ENCODE measurements around the gene FUT6.

The FUT6 gene

DNA sequence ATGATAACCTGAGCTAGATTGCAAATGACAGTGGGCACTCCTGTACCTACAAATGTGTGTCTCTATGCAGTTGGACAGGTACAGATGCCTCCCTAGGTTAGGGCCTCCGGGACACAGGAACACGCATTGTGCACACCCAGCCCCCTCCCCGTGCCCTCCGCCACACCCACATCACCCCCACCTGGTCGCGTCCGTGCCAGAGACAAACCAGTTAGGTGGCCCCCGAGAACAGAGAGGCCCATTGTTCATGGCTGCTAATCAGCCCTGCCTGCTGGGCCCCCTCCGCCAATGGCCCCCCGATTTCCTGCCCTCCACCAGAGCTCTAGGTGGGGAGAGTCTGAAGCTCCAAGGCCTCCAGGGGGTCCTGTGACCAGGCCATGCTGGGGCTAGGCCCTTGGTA, 20.9 kb downstream of the FUT6 start:
- no peaks in the 10 kb centered on the region for H3K4me1 ChIP-seq (ENCODE audit: control insufficient read depth in 5 of 5, insufficient read depth in 5 of 5, low read length in 5 of 5)
- no peak overlapping the region for H3K9ac ChIP-seq (ENCODE audit: low read length in 5 of 5)
- H3K4me3 ChIP-seq (ENCODE audit: low read depth in 1 of 5, low read length in 5 of 5): no peak overlapping the region
- H3K27me3 ChIP-seq (ENCODE audit: control insufficient read depth in 5 of 5, insufficient read depth in 4 of 5, low read length in 5 of 5): peaks cover 7 to 30% (median 10%) of the 10 kb centered on the region in 5 donors
- H3K36me3 ChIP-seq (ENCODE audit: control insufficient read depth in 5 of 5, insufficient read depth in 5 of 5, low read length in 5 of 5): no peaks in the 10 kb centered on the region
- H3K9me3 ChIP-seq (ENCODE audit: control insufficient read depth in 5 of 5, low read length in 5 of 5): no peaks in the 10 kb centered on the region
- H3K27ac ChIP-seq (ENCODE audit: low read depth, low read length): no peak overlapping the region

DNA sequence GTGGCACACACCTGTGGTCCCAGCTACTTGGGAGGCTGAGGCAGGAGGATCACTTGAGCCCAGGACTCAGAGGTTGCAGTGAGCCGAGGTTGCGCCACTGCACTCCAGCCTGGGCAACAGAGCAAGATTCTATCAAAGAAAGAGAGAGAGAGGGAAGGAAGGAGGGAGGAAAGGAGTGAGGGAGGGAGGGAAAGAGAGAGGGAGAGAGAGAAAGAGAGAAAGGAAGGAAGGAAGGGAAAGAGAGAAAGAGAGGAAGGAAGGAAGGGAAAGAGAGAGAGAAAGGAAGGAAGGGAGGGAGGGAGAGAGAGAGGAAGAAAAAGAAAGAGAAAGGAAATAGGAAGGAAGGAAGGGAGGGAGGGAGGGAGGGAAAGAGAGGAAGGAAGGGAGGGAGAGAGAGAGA, 22.3 kb downstream of the FUT6 start:
- Histone ChIP-seq H3K4me3 (ENCODE audit: low read depth in 1 of 5, low read length in 5 of 5) (no peak overlapping the region), H3K27me3 (ENCODE audit: control insufficient read depth in 5 of 5, insufficient read depth in 4 of 5, low read length in 5 of 5) (peaks cover 7 to 24% (median 10%) of the 10 kb centered on the region in 5 donors), H3K36me3 (ENCODE audit: control insufficient read depth in 5 of 5, insufficient read depth in 5 of 5, low read length in 5 of 5) (no peaks in the 10 kb centered on the region), H3K9me3 (ENCODE audit: control insufficient read depth in 5 of 5, low read length in 5 of 5) (no peaks in the 10 kb centered on the region), H3K27ac (ENCODE audit: low read depth, low read length) (no peak overlapping the region), H3K9ac (ENCODE audit: low read length in 5 of 5) (no peak overlapping the region), H3K4me1 (ENCODE audit: control insufficient read depth in 5 of 5, insufficient read depth in 5 of 5, low read length in 5 of 5) (no peaks in the 10 kb centered on the region)

DNA sequence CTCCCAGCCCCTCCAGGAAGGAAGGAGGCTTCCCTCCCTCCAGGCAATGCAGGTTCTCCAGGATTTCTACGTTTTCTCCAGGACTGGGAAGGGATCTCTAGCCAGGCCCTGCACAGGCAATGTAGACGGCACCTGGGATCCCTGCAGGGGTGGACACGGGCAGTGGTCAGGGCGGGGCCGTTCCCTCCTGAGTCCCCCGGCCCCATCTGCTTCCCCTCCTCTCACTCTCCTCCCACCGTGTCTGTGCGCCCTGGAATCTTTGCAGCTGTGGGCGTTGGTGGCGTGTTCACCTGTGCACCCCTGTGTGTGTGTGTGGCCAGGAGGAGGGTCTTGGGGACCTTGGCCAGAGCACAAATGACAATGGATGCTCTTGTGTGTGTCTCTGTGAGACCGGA, 24.7 kb downstream of the FUT6 start:
- no peak overlapping the region for H3K9ac ChIP-seq (ENCODE audit: low read length in 5 of 5)
- no peaks in the 10 kb centered on the region for H3K9me3 ChIP-seq (ENCODE audit: control insufficient read depth in 5 of 5, low read length in 5 of 5)
- H3K4me1 ChIP-seq (ENCODE audit: control insufficient read depth in 5 of 5, insufficient read depth in 5 of 5, low read length in 5 of 5): no peaks in the 10 kb centered on the region
- H3K36me3 ChIP-seq (ENCODE audit: control insufficient read depth in 5 of 5, insufficient read depth in 5 of 5, low read length in 5 of 5): no peaks in the 10 kb centered on the region
- no peak overlapping the region for H3K4me3 ChIP-seq (ENCODE audit: low read depth in 1 of 5, low read length in 5 of 5)
- peaks cover 7 to 19% (median 10%) of the 10 kb centered on the region in 5 donors for H3K27me3 ChIP-seq (ENCODE audit: control insufficient read depth in 5 of 5, insufficient read depth in 4 of 5, low read length in 5 of 5)
- no peak overlapping the region for H3K27ac ChIP-seq (ENCODE audit: low read depth, low read length)

DNA sequence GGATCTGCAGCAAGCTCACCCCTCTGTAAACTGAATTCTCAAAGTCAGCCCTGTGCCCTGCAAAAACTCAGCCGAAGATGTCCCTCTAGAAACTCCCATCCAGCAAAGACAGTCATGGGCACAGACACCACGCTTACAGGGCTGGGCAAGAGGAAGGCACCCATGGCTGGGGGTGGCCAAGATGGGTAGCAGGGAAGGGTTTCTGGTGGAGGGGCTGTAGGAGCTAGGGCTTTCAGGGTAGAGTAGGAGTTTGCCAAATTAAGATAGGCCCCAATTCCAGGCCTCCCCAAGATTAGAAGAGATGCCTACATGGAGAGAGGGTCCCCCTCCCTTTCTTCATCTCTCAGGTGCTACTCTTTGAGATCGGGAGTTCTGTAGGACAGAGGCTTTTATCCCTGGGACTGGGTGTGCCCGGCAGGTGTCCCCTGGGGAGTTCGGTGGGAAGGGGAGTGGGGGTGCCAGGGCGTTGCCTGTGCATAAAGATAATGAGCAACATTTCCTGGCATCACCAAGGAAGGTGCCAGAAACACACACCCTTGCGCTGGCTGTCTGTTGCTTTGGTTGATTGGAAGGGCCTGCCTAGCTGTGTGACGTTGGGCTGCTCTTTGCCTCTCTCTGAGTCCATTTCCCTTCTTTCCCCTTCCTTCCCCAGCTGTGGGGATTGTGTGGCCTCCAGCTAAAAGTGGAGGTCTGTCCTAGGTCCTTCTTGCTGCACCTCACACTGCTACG, 25.2 kb downstream of the FUT6 start:
- no peak overlapping the region for H3K4me3 ChIP-seq (ENCODE audit: low read depth in 1 of 5, low read length in 5 of 5)
- no peaks in the 10 kb centered on the region for H3K4me1 ChIP-seq (ENCODE audit: control insufficient read depth in 5 of 5, insufficient read depth in 5 of 5, low read length in 5 of 5)
- H3K36me3 ChIP-seq (ENCODE audit: control insufficient read depth in 5 of 5, insufficient read depth in 5 of 5, low read length in 5 of 5): no peaks in the 10 kb centered on the region

DNA sequence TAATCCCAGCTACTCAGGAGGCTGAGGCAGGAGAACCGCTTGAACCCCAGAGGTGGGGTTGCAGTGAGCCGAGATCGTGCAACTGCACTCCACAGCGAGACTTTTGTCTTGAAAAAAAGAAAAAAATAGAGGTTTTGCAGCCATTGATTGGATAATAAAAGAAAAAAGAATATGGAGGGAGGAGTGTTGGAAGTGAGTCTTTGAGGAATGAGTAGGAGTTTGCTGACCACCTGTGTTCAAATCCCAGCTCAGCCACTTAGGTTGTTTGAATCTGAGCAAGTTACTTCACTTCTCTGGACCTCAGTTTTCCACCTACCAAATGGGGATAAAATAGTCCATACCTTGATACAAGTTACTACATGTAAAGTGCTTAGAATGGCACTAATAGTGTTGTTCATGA, 28.4 kb downstream of the FUT6 start:
- peaks cover 0 to 13% (median 7%) of the 10 kb centered on the region in 5 donors for H3K27me3 ChIP-seq (ENCODE audit: control insufficient read depth in 5 of 5, insufficient read depth in 4 of 5, low read length in 5 of 5)
- no peak overlapping the region for H3K4me3 ChIP-seq (ENCODE audit: low read depth in 1 of 5, low read length in 5 of 5)
- no peak overlapping the region for H3K9ac ChIP-seq (ENCODE audit: low read length in 5 of 5)
- H3K27ac ChIP-seq (ENCODE audit: low read depth, low read length): no peak overlapping the region
- H3K36me3 ChIP-seq (ENCODE audit: control insufficient read depth in 5 of 5, insufficient read depth in 5 of 5, low read length in 5 of 5): no peaks in the 10 kb centered on the region
- peaks cover 0 to 3% (median 0%) of the 10 kb centered on the region in 5 donors for H3K9me3 ChIP-seq (ENCODE audit: control insufficient read depth in 5 of 5, low read length in 5 of 5)
- no peaks in the 10 kb centered on the region for H3K4me1 ChIP-seq (ENCODE audit: control insufficient read depth in 5 of 5, insufficient read depth in 5 of 5, low read length in 5 of 5)

More for the DNA sequence above, 25.2 kb downstream of the FUT6 start:
- Histone ChIP-seq H3K9me3 (ENCODE audit: control insufficient read depth in 5 of 5, low read length in 5 of 5) (no peaks in the 10 kb centered on the region), H3K27ac (ENCODE audit: low read depth, low read length) (no peak overlapping the region), H3K9ac (ENCODE audit: low read length in 5 of 5) (no peak overlapping the region), H3K27me3 (ENCODE audit: control insufficient read depth in 5 of 5, insufficient read depth in 4 of 5, low read length in 5 of 5) (peaks cover 7 to 19% (median 10%) of the 10 kb centered on the region in 5 donors)

DNA sequence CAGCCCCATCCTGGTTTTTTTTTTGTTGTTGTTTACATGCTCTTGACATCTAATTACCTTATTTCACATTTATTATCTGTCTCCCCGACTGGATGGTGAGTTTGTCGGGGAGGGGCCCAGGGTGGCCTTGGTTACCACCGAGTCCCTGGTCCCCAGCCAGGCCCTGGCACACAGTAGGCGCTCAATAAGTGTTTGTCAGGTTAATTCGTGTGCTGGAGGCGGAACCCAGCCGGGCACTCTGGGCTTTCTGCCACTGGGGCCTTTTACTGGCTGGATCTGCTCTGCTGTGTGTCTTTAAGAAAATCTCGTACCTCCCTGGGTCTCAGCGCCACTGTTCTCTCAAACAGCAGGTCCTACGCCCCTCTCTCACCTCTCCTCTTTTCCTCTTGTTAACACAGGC, 30.0 kb downstream of the FUT6 start:
- Histone ChIP-seq H3K9me3 (ENCODE audit: control insufficient read depth in 5 of 5, low read length in 5 of 5) (peaks cover 0 to 3% (median 0%) of the 10 kb centered on the region in 5 donors), H3K9ac (ENCODE audit: low read length in 5 of 5) (no peak overlapping the region), H3K4me3 (ENCODE audit: low read depth in 1 of 5, low read length in 5 of 5) (no peak overlapping the region), H3K4me1 (ENCODE audit: control insufficient read depth in 5 of 5, insufficient read depth in 5 of 5, low read length in 5 of 5) (peaks cover 0 to 7% (median 0%) of the 10 kb centered on the region in 5 donors), H3K27ac (ENCODE audit: low read depth, low read length) (no peak overlapping the region), H3K36me3 (ENCODE audit: control insufficient read depth in 5 of 5, insufficient read depth in 5 of 5, low read length in 5 of 5) (no peaks in the 10 kb centered on the region), H3K27me3 (ENCODE audit: control insufficient read depth in 5 of 5, insufficient read depth in 4 of 5, low read length in 5 of 5) (peaks cover under 1 to 18% (median 11%) of the 10 kb centered on the region in 5 donors)

DNA sequence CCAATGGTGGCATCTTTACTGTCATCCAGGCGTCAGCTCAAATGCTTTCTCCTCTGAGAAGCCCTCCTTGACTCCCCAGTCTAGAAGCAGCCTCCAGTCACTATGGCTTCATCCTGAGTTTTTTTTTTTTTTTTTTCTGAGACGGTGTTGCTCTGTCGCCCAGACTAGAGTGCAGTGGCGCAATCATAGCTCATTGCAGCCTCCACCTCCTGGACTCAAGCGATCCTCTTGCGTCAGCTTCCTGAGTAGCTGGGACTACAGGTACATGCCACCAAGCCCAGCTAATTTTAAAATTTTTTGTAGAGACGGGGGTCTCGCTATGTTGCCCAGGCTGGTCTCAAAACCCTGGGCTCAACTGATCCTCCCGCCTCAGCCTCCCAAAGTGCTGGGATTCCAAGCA, 30.4 kb downstream of the FUT6 start:
- H3K27me3 ChIP-seq (ENCODE audit: control insufficient read depth in 5 of 5, insufficient read depth in 4 of 5, low read length in 5 of 5): peaks cover 0 to 19% (median 13%) of the 10 kb centered on the region in 5 donors
- H3K36me3 ChIP-seq (ENCODE audit: control insufficient read depth in 5 of 5, insufficient read depth in 5 of 5, low read length in 5 of 5): no peaks in the 10 kb centered on the region
- H3K9me3 ChIP-seq (ENCODE audit: control insufficient read depth in 5 of 5, low read length in 5 of 5): peaks cover 0 to 3% (median 0%) of the 10 kb centered on the region in 5 donors
- no peak overlapping the region for H3K9ac ChIP-seq (ENCODE audit: low read length in 5 of 5)
- H3K4me1 ChIP-seq (ENCODE audit: control insufficient read depth in 5 of 5, insufficient read depth in 5 of 5, low read length in 5 of 5): peaks cover 0 to 10% (median 0%) of the 10 kb centered on the region in 5 donors
- no peak overlapping the region for H3K4me3 ChIP-seq (ENCODE audit: low read depth in 1 of 5, low read length in 5 of 5)
- H3K27ac ChIP-seq (ENCODE audit: low read depth, low read length): no peak overlapping the region

DNA sequence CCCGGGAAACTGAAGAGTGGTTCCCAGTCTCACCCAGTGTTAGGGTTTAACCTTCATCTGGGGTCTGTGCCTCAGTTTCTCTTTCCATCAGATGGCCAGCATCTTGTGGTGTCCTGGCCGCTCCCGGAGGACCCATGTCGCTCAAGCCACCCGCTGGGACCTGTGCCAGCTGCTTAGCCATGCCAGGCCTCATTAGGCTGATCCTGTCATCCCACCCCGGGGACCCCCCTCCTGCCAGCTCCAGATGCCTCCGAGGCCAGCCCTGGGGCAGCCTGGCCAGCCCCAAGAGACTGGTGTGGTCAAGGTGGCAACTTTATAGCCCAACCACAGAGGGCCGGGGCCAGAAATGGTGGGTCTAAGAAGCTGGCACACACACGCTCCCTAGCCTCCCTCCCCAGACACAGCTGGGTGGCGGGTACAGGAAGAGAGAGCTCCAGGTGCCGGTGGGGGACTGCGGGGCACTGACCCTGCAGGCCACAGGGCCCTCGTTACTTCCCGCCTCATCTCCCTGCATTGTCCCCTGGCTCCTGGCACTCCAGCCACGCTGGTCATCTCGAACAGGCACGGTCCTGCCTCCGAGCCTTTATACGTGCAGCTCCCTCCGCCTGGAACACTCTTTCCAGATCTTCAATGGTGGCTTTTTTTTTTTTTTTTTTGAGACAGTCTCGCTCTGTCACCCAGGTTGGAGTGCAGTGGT, 31.2 kb downstream of the FUT6 start:
- no peak overlapping the region for H3K27ac ChIP-seq (ENCODE audit: low read depth, low read length)
- no peak overlapping the region for H3K4me3 ChIP-seq (ENCODE audit: low read depth in 1 of 5, low read length in 5 of 5)
- peaks cover 0 to 3% (median 0%) of the 10 kb centered on the region in 5 donors for H3K9me3 ChIP-seq (ENCODE audit: control insufficient read depth in 5 of 5, low read length in 5 of 5)
- H3K36me3 ChIP-seq (ENCODE audit: control insufficient read depth in 5 of 5, insufficient read depth in 5 of 5, low read length in 5 of 5): no peaks in the 10 kb centered on the region
- H3K27me3 ChIP-seq (ENCODE audit: control insufficient read depth in 5 of 5, insufficient read depth in 4 of 5, low read length in 5 of 5): peaks cover 5 to 26% (median 18%) of the 10 kb centered on the region in 5 donors
- peaks cover 0 to 18% (median 6%) of the 10 kb centered on the region in 5 donors for H3K4me1 ChIP-seq (ENCODE audit: control insufficient read depth in 5 of 5, insufficient read depth in 5 of 5, low read length in 5 of 5)
- H3K9ac ChIP-seq (ENCODE audit: low read length in 5 of 5): no peak overlapping the region

DNA sequence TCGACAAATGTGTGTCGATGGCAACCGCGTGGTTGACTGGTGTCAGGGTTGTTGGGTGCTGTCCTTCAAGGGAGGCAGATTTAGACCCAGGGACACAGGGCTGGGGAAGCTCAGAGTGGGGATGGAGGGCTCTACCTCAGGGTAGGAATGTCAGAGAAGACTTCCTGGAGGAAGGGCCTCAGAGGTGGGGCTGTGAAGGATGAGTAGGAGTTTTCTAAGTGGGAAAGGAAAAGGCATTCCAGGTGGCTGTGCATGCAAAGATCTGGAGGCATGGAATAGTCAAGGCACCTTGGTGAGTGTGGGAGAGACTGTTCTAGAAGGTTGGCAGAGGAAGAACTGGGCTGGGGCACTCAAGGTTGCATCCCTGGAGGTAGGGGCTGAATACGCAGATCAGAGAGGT, 32.6 kb downstream of the FUT6 start:
- Histone ChIP-seq H3K36me3 (ENCODE audit: control insufficient read depth in 5 of 5, insufficient read depth in 5 of 5, low read length in 5 of 5) (no peaks in the 10 kb centered on the region), H3K27ac (ENCODE audit: low read depth, low read length) (no peak overlapping the region), H3K4me3 (ENCODE audit: low read depth in 1 of 5, low read length in 5 of 5) (no peak overlapping the region), H3K4me1 (ENCODE audit: control insufficient read depth in 5 of 5, insufficient read depth in 5 of 5, low read length in 5 of 5) (peaks cover 0 to 20% (median 7%) of the 10 kb centered on the region in 5 donors), H3K9ac (ENCODE audit: low read length in 5 of 5) (no peak overlapping the region), H3K9me3 (ENCODE audit: control insufficient read depth in 5 of 5, low read length in 5 of 5) (peaks cover 0 to 3% (median 0%) of the 10 kb centered on the region in 5 donors), H3K27me3 (ENCODE audit: control insufficient read depth in 5 of 5, insufficient read depth in 4 of 5, low read length in 5 of 5) (peaks cover 7 to 34% (median 26%) of the 10 kb centered on the region in 5 donors)

DNA sequence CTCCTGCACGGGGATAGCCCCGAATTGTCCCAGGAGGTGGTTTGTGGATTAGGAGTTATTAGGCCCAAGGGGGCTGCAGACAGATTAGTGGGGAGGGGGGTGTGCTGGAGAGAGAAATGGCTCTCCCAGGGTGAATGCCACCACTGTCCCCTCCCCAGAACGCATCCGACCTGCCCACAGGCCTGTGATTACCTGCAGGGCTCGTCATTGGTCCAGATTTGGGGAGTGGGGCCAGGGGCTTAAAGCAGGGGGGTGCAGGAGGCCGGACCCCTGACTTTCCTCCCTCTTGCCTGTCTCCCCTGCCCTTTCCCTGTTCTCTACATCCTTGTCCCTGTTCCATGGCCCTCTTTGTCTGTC, 33.4 kb downstream of the FUT6 start:
- Histone ChIP-seq H3K27me3 (ENCODE audit: control insufficient read depth in 5 of 5, insufficient read depth in 4 of 5, low read length in 5 of 5) (peaks cover 15 to 41% (median 29%) of the 10 kb centered on the region in 5 donors), H3K27ac (ENCODE audit: low read depth, low read length) (no peak overlapping the region), H3K9ac (ENCODE audit: low read length in 5 of 5) (no peak overlapping the region), H3K36me3 (ENCODE audit: control insufficient read depth in 5 of 5, insufficient read depth in 5 of 5, low read length in 5 of 5) (no peaks in the 10 kb centered on the region), H3K4me3 (ENCODE audit: low read depth in 1 of 5, low read length in 5 of 5) (no peak overlapping the region), H3K4me1 (ENCODE audit: control insufficient read depth in 5 of 5, insufficient read depth in 5 of 5, low read length in 5 of 5) (peaks cover 0 to 20% (median 7%) of the 10 kb centered on the region in 5 donors), H3K9me3 (ENCODE audit: control insufficient read depth in 5 of 5, low read length in 5 of 5) (peaks cover 0 to 3% (median 0%) of the 10 kb centered on the region in 5 donors)
